HG03095 (cell line): ENCODE measurements around the gene PCCB.
"Not testable (repeated sequence)": the region's sequence is repeated elsewhere in the genome, so short reads cannot be mapped to it uniquely, and the experiment has no call there.

Source experiments
- ATAC-seq: cut with Tn5 transposase; IDR thresholded peaks from one replicate; pipeline ENCODE4 v1.9.1; 2021; ENCODE audit warnings: moderate library complexity; ENCODE audit not compliant: unreplicated experiment

Gene PCCB

DNA sequence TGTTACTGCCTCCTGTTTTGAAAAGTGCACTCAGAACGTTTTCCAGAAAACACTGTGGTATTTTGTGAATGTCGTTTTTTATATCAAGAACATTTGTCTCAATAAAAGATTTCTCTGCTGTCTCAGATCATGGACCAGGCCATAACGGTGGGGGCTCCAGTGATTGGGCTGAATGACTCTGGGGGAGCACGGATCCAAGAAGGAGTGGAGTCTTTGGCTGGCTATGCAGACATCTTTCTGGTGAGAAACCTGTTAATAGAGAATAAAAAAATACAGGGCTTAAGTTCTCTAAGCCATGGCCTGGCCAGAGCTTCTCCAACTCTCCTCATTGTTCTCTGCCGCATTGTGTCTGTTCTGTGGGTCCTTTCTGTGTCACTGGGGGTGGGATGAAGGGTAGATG lies 11.7 kb downstream of the PCCB start:
- no peak for ATAC-seq

DNA sequence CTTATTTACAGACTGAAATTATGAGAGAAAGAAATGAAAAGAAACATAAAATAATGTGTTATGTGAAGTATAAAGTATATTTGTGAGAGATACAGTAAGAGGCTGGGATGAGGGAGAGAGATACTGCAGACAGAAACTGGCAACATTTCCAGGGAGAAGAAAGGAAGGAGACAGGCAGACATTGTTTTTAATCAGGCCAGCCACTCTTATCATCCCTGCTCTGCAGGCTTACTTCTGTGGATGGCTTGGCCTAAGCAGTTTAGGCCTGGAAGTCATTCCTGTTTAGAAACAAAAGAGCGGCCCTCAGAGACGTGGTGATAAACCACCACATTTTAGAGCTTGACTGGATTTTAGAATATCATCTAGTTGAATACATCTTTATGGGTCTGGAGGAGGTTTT lies 12.4 kb downstream of the PCCB start:
- no peak for ATAC-seq

DNA sequence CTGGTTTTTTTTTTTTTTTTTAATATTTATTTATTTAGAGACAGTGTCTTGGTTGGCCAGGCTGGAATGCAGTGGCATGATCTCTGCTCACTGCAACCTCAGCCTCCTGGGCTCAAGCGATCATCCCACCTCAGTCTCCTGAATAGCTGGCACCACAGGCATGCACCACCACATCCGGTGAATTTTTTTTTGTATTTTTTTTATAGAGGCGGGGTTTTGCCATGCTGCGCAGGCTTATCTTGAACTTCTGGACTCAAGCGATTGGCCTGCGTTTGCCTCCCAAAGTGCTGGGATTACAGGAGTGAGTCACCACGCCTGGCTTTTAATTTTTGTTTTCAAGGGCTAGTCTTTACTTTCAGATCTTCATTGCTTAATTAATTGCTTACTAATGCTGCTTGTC lies 13.1 kb downstream of the PCCB start:
- no peak for ATAC-seq

DNA sequence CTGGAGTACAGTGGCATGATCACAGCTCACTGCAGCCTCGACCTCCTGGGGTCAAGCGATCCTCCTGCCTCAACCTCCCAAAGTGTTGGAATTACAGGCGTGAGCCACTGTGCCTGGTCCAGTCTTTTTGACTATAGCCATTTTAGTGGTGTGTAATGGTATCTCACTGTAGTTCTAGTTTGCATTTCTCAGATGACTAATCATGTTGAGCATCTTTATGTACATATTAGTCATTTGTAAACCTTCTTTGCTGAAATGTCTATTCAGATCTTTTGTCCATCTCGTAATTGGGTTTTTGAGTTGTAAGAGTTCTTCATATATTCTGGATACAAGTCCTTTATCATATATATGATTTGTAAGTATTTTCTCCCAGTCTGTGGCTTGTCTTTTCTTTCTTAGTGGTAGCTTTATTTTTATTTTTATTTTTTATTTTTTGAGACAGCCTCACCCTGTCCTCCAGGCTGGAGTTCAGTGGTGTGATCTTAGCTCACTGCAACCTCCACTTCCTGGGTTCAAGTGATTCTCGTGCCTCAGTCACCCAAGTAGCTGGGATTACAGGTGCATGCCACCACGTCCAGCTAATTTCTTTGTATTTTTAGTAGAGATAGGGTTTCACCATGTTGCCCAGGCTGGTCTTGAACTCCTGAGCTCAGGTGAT lies 16.5 kb downstream of the PCCB start:
- peak; percentile 68 for ATAC-seq

DNA sequence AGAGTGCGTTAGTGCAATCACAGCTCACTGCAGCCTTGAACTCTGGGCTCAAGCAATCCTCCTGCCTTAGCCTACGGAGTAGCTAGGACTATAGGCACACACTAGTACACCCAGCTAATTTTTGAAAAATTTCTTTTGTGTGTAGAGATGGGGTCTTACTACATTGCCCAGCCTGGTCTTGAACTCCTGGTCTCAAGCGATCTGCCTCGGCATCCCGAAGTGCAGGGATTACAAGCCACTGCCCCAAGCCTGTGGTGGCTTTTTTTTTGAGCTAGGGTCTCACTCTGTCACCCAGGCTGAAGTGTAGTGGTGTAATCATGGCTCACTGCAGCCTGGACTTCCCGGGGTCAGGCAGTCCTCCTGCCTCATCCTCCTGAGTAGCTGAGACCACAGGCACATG lies 17.1 kb downstream of the PCCB start:
- no peak for ATAC-seq

DNA sequence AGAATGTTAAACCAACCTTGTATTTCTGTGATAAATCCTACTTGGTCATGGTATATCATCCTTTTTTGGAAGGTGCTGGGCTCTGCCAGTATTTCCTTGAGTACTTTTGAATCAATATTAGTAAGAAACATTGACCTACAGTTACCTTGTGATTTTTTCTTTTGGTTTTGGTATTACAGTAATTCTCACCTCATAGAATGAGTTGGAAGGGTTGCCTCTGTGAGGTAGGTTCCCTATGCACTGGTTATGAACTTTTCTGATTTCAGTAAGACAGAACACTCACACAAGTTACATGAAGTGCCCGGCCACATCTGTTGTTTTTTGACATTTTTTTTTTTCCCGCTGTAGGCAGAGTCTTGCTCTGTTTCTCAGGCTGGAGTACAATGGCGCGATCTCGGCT lies 20.0 kb downstream of the PCCB start:
- peak; percentile 71 for ATAC-seq

DNA sequence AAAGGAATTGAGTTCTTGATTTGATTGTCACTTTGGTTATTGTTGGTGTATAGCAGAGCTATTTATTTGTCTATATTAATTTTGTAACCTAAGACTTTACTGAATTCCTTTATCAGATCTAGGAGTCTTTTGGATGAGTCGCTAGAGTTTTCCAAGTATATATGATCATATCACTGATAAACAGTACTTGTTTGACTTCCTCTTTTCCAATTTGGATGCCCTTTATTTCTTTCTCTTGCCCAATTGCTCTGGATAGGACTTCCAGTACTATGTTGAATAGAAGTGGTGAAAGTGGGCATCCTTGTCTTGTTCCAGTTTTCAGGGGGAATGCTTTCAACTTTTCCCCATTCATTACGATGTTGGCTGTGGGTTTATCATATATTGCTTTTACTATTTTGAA lies 21.5 kb downstream of the PCCB start:
- not testable (repeated sequence) for ATAC-seq

DNA sequence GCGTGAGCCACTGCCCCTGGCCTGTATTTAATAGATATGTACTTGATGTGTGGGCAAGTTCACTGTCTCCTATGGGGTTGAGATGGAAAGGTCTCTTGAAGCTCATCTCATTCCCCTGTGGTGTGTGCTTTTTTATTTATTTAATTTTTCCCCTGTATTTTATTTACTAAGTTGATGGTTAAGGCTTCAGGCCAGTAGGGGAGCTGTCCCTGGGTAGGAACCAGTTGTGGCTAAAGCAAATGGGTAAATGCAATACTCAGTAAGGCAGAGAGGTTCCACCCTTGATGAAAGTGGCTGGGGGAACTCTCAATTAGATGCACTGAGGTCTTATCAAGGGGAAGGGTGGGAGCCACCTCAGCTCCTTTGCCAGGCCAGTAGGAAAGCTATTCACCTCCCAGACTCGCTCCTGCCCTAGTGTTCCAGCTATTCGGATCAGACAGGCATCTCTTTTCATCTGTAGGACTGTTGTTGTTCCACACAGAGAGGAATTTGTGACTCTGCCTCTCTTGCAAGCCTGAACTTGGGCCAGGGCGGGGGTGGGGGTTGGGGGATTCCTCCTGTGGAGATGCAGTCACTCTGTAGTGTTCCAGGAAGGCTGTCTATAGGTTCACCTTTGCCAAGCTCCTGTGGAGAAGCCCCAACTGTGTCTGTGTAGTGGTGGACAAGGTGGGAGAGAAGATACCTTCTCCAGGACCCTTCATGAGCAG lies 26.1 kb downstream of the PCCB start:
- ATAC-seq, result no peak

DNA sequence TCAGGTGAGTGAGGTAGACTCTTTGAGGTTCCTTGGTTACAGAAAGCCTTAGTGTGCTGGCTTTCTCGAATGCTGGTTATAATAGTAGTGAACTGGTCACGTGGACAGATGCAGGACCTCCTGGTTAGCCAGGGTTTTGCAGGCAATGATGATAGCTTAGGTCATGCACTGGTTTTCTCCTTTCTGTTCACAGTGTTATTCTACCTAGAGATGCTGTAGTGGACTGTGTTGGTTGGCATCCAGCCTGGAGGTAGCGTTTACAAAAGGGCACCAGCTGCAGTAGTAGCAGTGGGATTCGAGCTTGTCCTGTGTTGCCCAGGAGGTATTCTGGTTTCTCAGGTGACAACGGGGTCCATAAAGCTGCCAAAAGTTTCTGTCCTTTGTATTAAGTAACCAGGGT lies 27.0 kb downstream of the PCCB start:
- no peak for ATAC-seq

DNA sequence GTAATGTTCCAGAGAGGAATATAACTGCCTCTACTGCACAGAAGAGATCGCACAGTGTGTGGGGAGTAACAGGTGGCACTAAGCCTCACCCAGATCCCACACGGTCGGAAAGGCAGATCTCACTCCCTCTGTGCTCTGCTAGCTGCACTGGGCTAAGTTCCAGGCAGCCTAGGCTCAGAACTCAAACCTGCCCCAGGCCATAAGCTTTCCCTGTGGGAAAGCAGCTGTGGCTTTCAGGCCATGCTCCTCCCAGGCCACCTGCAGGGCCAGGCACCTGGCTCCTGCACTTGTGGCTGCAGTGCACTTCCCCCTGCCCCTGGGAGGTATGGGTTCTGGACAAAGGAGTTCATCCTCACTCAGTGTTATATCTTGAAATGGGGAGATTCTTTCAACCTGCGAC lies 27.5 kb downstream of the PCCB start:
- no peak for ATAC-seq

DNA sequence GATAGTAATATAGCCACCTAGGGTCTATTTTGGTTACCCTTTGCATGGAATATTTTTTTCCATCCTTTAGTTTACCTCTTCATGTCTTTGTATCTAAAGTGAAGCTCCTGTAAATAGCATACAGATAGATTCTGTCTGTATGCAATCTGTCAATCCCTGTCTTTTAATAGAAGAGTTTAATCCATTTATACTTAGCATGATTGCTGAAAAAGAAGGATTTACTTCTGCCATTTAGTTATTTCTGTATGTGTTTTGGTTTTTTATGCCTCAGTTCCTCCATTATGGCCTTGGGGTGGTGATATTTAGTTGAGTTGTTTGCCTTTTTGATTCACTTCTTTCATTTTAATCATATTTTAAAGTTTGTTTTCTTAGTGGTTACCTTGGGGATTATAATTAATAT lies 29.0 kb downstream of the PCCB start:
- no peak for ATAC-seq

DNA sequence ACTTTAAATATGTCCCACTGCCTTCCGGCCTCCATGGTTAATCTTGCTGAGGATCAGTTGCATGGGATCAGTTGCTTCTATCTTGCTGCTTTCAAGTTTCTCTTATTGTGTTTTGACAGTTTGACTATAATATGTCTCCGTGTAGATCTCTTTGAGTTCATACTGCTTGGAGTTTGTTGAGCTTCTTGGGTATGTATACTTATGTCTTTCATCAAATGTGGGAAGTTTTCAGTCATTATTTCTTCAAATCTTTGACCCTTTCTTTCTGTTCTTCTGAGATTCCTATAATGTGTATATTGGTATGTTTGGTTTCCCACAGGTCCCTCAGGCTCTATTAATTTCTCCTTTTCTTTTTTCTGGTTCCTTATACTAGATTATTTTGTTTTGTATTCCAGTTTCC lies 30.8 kb downstream of the PCCB start:
- no peak for ATAC-seq

DNA sequence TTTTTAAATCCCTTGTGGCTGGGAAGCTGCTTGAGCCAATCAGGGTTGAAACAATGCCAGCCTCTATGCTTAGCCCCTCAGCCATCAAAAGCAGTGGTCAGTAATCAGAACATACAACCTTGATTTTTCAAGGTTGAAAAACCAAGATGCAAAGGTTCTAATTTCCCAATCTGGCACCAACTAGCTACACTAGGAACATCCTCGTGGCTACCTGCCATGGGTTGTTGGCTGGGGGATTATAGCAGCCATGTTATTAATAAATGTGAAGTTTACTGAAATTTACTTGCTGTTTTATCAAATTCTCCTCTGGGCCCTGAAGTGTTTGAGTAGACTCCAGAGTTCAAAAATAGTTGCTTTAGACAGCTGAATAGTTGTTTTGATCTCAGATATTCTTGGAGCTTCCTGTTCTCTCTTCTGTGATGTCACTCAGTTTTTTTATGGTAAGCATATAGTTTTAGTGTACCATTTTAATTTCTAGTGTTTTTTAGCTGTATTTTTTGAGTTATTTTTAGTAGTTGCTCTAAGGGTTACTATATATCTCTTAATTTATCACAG lies 31.9 kb downstream of the PCCB start:
- no peak for ATAC-seq

DNA sequence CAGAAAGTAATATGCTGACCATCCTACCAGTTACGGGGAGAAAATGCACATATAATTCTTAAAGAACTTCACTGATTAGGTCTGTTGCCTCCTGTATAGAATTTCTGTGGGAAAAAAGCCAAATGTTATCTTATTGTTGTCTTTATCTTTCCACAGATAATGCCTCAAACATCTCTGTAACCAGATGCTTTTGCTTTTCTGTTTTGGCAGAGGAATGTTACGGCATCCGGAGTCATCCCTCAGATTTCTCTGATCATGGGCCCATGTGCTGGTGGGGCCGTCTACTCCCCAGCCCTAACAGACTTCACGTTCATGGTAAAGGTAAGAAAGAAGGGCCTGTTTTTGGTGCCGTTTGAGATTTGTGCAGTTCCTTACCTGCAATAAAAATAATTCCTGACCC lies 33.5 kb downstream of the PCCB start:
- ATAC-seq, result no peak

DNA sequence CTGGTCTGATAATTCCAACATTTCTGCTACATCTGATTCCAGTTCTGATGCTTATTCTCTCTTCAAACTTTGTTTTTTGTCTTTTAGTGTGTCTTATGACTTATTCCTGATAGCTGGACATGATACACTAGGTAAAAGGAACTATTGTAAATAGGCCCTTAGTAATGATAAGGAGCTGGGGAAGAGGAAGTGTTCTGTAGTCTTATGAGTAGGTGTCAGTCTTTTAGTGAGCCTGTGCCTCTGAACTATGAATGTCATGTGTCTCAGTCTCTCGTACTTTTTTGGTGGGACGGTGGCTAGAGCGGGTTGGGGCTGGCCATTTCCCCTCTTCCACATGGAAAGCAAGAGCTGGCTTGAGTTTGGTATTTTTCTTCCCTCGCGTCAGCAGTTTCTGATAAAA lies 41.2 kb downstream of the PCCB start:
- ATAC-seq, result no peak

DNA sequence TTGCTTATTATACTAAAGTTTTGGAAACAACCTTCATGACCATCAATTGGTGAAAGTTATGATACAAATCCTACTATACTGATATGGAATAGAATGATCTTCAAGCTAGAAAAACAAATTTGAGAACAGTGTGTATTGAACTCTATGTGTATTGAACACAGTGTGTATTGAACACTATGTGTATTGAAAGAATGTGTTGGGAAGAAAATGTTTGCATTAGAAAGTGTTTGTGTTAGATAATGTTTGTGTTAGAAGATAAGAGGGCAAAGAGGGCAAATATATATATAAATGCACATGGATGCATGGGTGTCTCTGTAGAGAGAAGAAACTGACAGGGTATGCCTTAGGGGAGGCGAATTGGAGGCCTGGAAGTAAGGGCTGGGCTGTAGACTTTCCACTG lies 42.4 kb downstream of the PCCB start:
- no peak for ATAC-seq

DNA sequence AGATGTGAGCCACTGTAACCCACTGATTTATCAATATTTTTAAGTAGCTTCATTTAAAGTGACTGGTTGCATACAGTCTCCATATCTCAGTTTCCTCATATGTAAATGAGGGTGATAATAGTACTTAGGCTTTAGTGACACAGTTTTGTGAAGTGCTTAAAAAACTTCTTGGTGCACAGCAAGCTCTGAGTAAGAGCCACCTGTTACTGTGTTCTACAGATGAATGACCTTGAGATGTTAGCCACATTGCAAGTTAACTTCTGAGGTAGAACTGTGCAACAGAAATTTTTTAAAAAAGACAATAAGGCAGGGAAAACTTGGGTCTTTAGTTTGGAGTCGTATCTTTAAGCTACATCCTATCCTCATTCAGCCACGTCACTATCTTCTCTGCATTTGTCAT lies 43.1 kb downstream of the PCCB start:
- no peak for ATAC-seq

DNA sequence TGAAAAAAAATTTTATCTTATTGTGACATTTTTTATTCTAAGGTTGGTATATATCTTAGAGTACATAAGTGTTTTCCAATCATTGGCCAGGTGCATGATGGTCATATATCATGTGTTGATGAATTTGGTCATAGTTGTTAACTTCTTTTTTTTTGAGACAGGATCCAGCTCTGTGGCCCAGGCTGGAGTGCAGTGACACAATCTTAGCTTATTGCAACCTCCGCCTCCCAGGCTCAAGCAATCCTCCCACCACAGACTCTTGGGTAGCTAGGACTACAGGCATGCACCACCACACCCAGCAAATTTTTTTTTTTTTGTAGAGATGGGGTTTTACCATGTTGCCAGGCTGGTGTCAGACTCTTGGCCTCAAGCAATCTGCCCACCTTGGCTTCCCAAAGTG lies 44.0 kb downstream of the PCCB start:
- ATAC-seq, result no peak

DNA sequence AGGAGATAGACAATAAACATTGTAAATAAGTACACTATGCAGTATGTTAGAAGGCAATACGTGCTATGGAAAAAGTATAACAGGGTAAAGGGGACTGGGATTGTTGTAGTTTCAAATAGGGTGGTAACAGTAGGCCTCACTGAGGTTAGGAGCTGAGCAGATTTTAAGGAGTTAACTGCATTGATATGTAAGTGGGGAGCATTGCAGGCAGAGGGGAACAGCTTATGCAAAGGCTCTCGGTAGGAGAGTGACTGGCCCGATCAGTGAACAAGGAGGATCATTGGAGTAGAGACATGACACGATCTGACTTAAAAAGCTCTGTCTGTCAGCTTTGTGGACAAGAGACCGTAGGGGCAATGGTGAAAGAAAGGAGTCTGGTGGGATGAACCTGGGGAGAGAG lies 46.8 kb downstream of the PCCB start:
- ATAC-seq, result no peak

DNA sequence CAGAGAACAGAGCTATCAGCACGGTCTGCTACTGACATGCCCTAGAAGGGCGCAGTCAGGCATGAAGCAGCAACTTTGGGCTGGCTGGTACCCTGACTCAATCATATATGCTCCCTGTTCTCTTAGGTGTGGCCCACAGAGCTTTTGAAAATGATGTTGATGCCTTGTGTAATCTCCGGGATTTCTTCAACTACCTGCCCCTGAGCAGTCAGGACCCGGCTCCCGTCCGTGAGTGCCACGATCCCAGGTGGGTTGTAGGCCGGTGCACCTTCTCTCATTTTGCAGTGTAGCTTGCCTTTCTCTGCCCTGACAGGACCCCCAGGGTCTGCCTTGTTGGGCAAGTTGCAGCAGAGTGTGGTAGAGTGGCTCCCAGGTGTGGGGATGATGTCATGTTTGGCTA lies 47.7 kb downstream of the PCCB start:
- ATAC-seq, result no peak

DNA sequence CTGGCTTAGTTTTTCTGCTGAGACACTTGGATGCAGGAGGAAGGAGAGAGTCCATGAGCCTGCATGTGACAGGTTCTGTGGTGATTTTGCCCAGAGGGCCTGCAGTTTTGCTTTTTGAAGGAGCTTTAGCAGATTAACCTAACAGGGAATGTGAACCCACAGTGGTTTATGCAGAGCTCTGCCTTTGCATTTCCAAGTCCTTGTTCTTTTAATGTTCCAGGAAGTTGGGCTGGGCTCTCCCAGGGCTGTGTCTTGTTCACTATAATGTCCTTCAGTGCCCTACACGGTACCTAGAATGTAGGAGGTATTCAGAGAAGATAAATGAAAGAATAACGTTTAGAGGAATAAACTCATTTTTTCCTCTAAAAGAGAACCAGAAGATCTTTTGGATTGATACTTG lies 50.3 kb downstream of the PCCB start:
- ATAC-seq, result no peak

DNA sequence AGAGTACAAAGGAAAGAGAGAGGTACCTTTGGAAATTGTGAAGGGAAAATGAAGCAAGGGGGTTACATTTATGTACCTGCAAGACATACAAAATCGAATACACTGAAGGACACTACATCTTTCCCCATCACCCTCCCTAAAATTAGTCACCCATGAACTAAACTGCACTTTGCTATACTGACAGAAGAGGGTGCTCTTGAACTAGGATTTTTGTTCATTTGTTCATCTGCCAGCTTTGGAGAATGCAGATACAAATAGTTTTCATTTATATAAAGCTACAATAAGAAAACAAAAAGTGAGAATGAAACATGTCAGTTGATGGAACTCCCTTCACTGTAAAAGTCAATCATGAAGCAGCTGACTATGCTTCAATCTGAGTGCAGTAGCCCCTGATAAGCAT lies 55.7 kb downstream of the PCCB start:
- no peak for ATAC-seq

DNA sequence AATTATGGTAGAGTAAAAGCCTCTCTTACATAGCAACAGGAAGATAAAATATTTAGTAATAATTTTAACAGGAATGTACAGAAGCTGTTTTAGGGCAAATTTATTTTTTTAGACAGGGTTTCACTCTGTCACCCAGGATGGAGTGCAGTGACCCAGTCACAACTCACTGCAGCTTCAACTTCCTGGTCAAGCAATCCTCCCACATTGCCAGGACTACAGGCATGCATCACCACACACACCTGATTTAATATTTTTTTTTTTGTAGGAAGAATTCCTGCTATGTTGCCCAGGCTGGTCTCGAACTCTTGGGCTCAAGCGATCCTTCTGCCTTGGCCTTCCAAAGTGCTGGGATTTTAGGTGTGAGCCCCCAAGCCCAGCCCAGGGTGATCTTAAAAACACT lies 61.1 kb downstream of the PCCB start:
- ATAC-seq, result no peak
